Frontal cortex (tissue), 4 donors: Measurements from ENCODE around the gene SMG1. TPM values are rescaled to one million over a fixed set of nuclear protein-coding genes. Genes with fewer than 3 reads are reported as not detected.
"Not testable (repeated sequence)": the region's sequence is repeated elsewhere in the genome, so short reads cannot be mapped to it uniquely, and the experiment has no call there.

Experiments
- DNase-seq, 2 donors: peaks; one replicate each; pipeline ENCODE4 v3.0.0; 2012; ENCODE audit warnings: low spot score in 2 of 2
- FAIRE-seq: peaks from 2 replicates; lab custom pipeline; 2012; peaks lifted over from hg19 to GRCh38; lab: Jason Lieb, UNC
- total RNA-seq: library from RNA; depleted of rRNA; stranded (reverse); fragments of >200 nt; gene quantifications from one replicate; pipeline ENCODE4 v1.2.3, GENCODE V29; 2014
- donor health status: control.
- donor health status: control.
- donor health status: control.

The SMG1 gene
- total RNA-seq: 89.3 TPM

- FAIRE-seq: not testable (repeated sequence)
- DNase-seq: peak; percentile 87 to 88
These were observed at the start of gene SMG1 for GRCh38 chr16:18925986-18926865. SMG1 (minus strand) TSS chr16:18926408; CDS start chr16:18926041, 367 bp downstream.

GRCh38 chr16:18975109-18975508 lies 48.9 kb upstream of the SMG1 start:
- DNase-seq (no peak), FAIRE-seq (no peak)

- DNase-seq (no peak), FAIRE-seq (no peak)
These were observed 43.6 kb upstream of the SMG1 start for GRCh38 chr16:18969855-18970240.

- no peak for FAIRE-seq
These were observed 43.0 kb upstream of the SMG1 start for GRCh38 chr16:18969050-18969854.

GRCh38 chr16:18966791-18967190 lies 40.6 kb upstream of the SMG1 start:
- FAIRE-seq (no peak), DNase-seq (no peak)

More at GRCh38 chr16:18969050-18969854, 43.0 kb upstream of the SMG1 start:
- peak; percentile 70 to 88 for DNase-seq

- no peak for FAIRE-seq
- no peak for DNase-seq
These were observed 39.3 kb upstream of the SMG1 start for GRCh38 chr16:18965555-18965954.

GRCh38 chr16:18959031-18959505 lies 32.9 kb upstream of the SMG1 start:
- FAIRE-seq (no peak), DNase-seq (no peak)

GRCh38 chr16:18958621-18959029 lies 32.4 kb upstream of the SMG1 start:
- FAIRE-seq (no peak), DNase-seq (no peak)

- not testable (repeated sequence) for DNase-seq, FAIRE-seq
These were observed 30.5 kb upstream of the SMG1 start for GRCh38 chr16:18956658-18957241.

- DNase-seq, FAIRE-seq: not testable (repeated sequence)
These were observed 29.8 kb upstream of the SMG1 start for GRCh38 chr16:18955874-18956580.

GRCh38 chr16:18953547-18953946 lies 27.3 kb upstream of the SMG1 start:
- DNase-seq (no peak), FAIRE-seq (no peak)

GRCh38 chr16:18950469-18951185 lies 24.4 kb upstream of the SMG1 start:
- FAIRE-seq (no peak), DNase-seq (no peak)

GRCh38 chr16:18948372-18949020 lies 22.3 kb upstream of the SMG1 start:
- no peak for DNase-seq

GRCh38 chr16:18945233-18945632 lies 19.0 kb upstream of the SMG1 start:
- no peak for DNase-seq
- no peak for FAIRE-seq

More at GRCh38 chr16:18948372-18949020, 22.3 kb upstream of the SMG1 start:
- FAIRE-seq: no peak

GRCh38 chr16:18943414-18943813 lies 17.2 kb upstream of the SMG1 start:
- DNase-seq (no peak), FAIRE-seq (no peak)

- FAIRE-seq: no peak
These were observed 15.9 kb upstream of the SMG1 start for GRCh38 chr16:18942061-18942460.

GRCh38 chr16:18941471-18941870 lies 15.3 kb upstream of the SMG1 start:
- FAIRE-seq: no peak
- DNase-seq: no peak

More at GRCh38 chr16:18942061-18942460, 15.9 kb upstream of the SMG1 start:
- no peak for DNase-seq

- FAIRE-seq: no peak
These were observed 12.8 kb upstream of the SMG1 start for GRCh38 chr16:18938986-18939385.

More at GRCh38 chr16:18938986-18939385, 12.8 kb upstream of the SMG1 start:
- DNase-seq: no peak
